K562 (cell line): ENCODE results near the gene TBXAS1. TPM values are rescaled to one million over a fixed set of nuclear protein-coding genes. Genes with fewer than 3 reads are reported as not detected.

Experiments
- ATAC-seq: fragments of 200-7000 bp; cut with Tn5 transposase; 3 replicates; pipeline ENCODE4 v1.9.1; 2020; ENCODE audit warnings: moderate library complexity
- BruUV-seq: library from RNA; stranded (reverse); fragments of 400-500 nt; replicated peaks from 2 replicates; lab custom pipeline; 2021; lab: Mats Ljungman, UMichigan
- CTCF ChIA-PET: fragments of 300-600 bp; formaldehyde crosslinking; extraction: SDS; loops from one replicate; lab custom pipeline; 2021; ENCODE audit warnings: low intra/inter-chr PET ratio; lab: Yijun Ruan, JAX
- POLR2A ChIA-PET: fragments of 300-600, 350-650 bp; sonication (Branson Sonifier 250); formaldehyde crosslinking; extraction: SDS; loops from one replicate; lab custom pipeline; 2021; ENCODE audit warnings: antibody characterized with exemption, inconsistent platforms; lab: Yijun Ruan, JAX
- DNase-seq, 4 experiments: peaks; one replicate each; pipeline versions ENCODE4 v3.0.0 to v3.0.0-alpha.2; 2011 to 2018; ENCODE audit warnings: low spot score in 3 of 4, mixed read lengths in 3 of 4; ENCODE audit errors: extremely low read depth in 1 of 4
- FAIRE-seq: peaks from 2 replicates; lab custom pipeline; 2011; peaks lifted over from hg19 to GRCh38; lab: Jason Lieb, UNC
- H2AFZ ChIP-seq: 2 replicates; pipeline ENCODE4 v1.6.0; 2011; ENCODE audit warnings: low read depth, low read length, control low read depth, inconsistent platforms
- H3K27ac ChIP-seq: fragments of 200-600 bp; 3 replicates; pipeline ENCODE4 v1.8.0; 2011; ENCODE audit warnings: low read depth, mild to moderate bottlenecking, control low read depth, inconsistent platforms, low read length, moderate library complexity, mixed read lengths; ENCODE audit errors: extremely low read depth
- H3K27me3 ChIP-seq, 2 experiments: fragments of 300-600 bp in 1 of 2; 2 replicates in 1 of 2; 3 replicates in 1 of 2; pipeline versions ENCODE4 v1.6.0 to v1.8.0; 2011; ENCODE audit warnings: inconsistent platforms in 2 of 2, low read length in 2 of 2, mild to moderate bottlenecking in 1 of 2, mixed read lengths in 1 of 2, moderate library complexity in 1 of 2; ENCODE audit not compliant: control insufficient read depth in 2 of 2, insufficient read depth in 2 of 2
- H3K36me3 ChIP-seq: fragments of 300-600 bp; 3 replicates; pipeline ENCODE4 v1.8.0; 2011; ENCODE audit warnings: mild to moderate bottlenecking, low read length, inconsistent platforms; ENCODE audit not compliant: control insufficient read depth, insufficient read depth
- H3K4me1 ChIP-seq, 2 experiments: fragments of 200-600 bp in 1 of 2; replicated peaks in 1 of 2; 2 replicates in 1 of 2; 3 replicates in 1 of 2; pipeline versions ENCODE4 v1.5.1 to v1.8.0; 2011; ENCODE audit warnings: inconsistent platforms in 2 of 2, low read length in 2 of 2, mild to moderate bottlenecking in 1 of 2, mixed read lengths in 1 of 2, moderate library complexity in 1 of 2; ENCODE audit not compliant: control insufficient read depth in 2 of 2, insufficient read depth in 2 of 2
- H3K4me2 ChIP-seq: 2 replicates; pipeline ENCODE4 v1.6.1; 2011; ENCODE audit warnings: low read length, control low read depth, inconsistent platforms, mixed read lengths; ENCODE audit not compliant: insufficient read depth
- H3K4me3 ChIP-seq: fragments of 200-600 bp; sonication (generic), shearing (Covaris generic); 2 replicates; pipeline ENCODE4 v1.5.1; 2016; ENCODE audit warnings: control low read depth, inconsistent platforms
- H3K79me2 ChIP-seq: fragments of 200-600 bp; 3 replicates; pipeline ENCODE4 v1.8.0; 2011; ENCODE audit warnings: low read length, inconsistent platforms; ENCODE audit not compliant: control insufficient read depth, insufficient read depth
- H3K9ac ChIP-seq, 2 experiments: 2 replicates each; pipeline versions ENCODE4 v1.6.0 to v1.6.1; 2011; ENCODE audit warnings: low read depth in 2 of 2, low read length in 2 of 2, control low read depth in 1 of 2, inconsistent platforms in 1 of 2, mild to moderate bottlenecking in 1 of 2, mixed read lengths in 1 of 2; ENCODE audit not compliant: insufficient read depth in 1 of 2
- H3K9me1 ChIP-seq: one replicate; pipeline ENCODE4 v1.6.0; 2011; ENCODE audit warnings: inconsistent platforms, mild to moderate bottlenecking, low read length, moderate library complexity; ENCODE audit not compliant: control insufficient read depth, insufficient read depth
- H3K9me3 ChIP-seq: replicated peaks from 2 replicates; pipeline ENCODE4 v1.5.1; 2011; ENCODE audit warnings: low read depth, low read length, inconsistent platforms; ENCODE audit not compliant: control insufficient read depth, insufficient read depth
- H4K20me1 ChIP-seq: replicated peaks from 2 replicates; pipeline ENCODE4 v1.6.1; 2011; ENCODE audit warnings: low read length, inconsistent platforms, mixed read lengths; ENCODE audit not compliant: control insufficient read depth, insufficient read depth
- COPS2 ChIP-seq: fragments of 450-650 bp; conservative IDR thresholded peaks from 2 replicates; pipeline ENCODE4 v1.6.1; 2016; ENCODE audit warnings: mild to moderate bottlenecking, moderate library complexity
- DPF2 ChIP-seq: fragments of 450-650 bp; IDR thresholded peaks from 2 replicates; pipeline ENCODE4 v1.6.1; 2016
- EP400 ChIP-seq: fragments of 450-650 bp; IDR thresholded peaks from 2 replicates; pipeline ENCODE4 v1.6.1; 2017; ENCODE audit warnings: antibody characterized with exemption, mild to moderate bottlenecking, moderate library complexity
- POLR3G ChIP-seq: IDR thresholded peaks from 2 replicates; pipeline ENCODE4 v1.6.1; 2011; ENCODE audit not compliant: insufficient read length, insufficient replicate concordance; ENCODE audit errors: extremely low read depth
- PRPF4 ChIP-seq: fragments of 200-400 bp; formaldehyde crosslinking; IDR thresholded peaks from one replicate; pipeline ENCODE4 v1.6.1; 2017; ENCODE audit warnings: low read length, low read depth, mild to moderate bottlenecking; ENCODE audit not compliant: insufficient read depth, poor library complexity, severe bottlenecking
- RBM22 ChIP-seq: fragments of 200-400 bp; formaldehyde crosslinking; IDR thresholded peaks from 2 replicates; pipeline ENCODE4 v1.6.1; 2018; ENCODE audit warnings: low read length, low read depth; ENCODE audit not compliant: poor library complexity, severe bottlenecking
- RNF2 ChIP-seq: sonication (generic); IDR thresholded peaks from 2 replicates; pipeline ENCODE4 v1.6.1; 2016
- SIN3B ChIP-seq: fragments of 450-650 bp; IDR thresholded peaks from 2 replicates; pipeline ENCODE4 v1.6.1; 2017; ENCODE audit warnings: low read depth, mild to moderate bottlenecking, moderate library complexity
- SMARCA5 ChIP-seq: fragments of 450-650 bp; IDR thresholded peaks from 2 replicates; pipeline ENCODE4 v1.6.1; 2016
- SRSF1 ChIP-seq: fragments of 200-400 bp; formaldehyde crosslinking; IDR thresholded peaks from 2 replicates; pipeline ENCODE4 v1.6.1; 2017; ENCODE audit warnings: mild to moderate bottlenecking, low read depth, low read length, moderate library complexity
- WHSC1 ChIP-seq: IDR thresholded peaks from one replicate; pipeline ENCODE4 v1.6.1; 2012; ENCODE audit warnings: low read length, control low read depth, inconsistent platforms
- ZBTB17 ChIP-seq: fragments of 450-650 bp; formaldehyde crosslinking; IDR thresholded peaks from 2 replicates; pipeline ENCODE4 v1.4.0; 2020; ENCODE audit warnings: mild to moderate bottlenecking
- ZC3H11A ChIP-seq: IDR thresholded peaks from 2 replicates; pipeline ENCODE4 v1.6.1; 2012; ENCODE audit warnings: low read depth, low read length, improper control_type of control experiment
- ZNF134 ChIP-seq: fragments of 250-450 bp; sonication (Bioruptor Pico); conservative IDR thresholded peaks from 2 replicates; pipeline ENCODE4 v1.4.0; 2020
- WGBS: fragments of 100-300 bp; shearing (Covaris generic); methylation state at CpG from one replicate; pipeline ENCODE4 v1.1.6; 2016; ENCODE audit warnings: low coverage, mixed read lengths; ENCODE audit not compliant: insufficient coverage; ENCODE audit errors: missing lambda C conversion rate; 5-methylcytosine and 5-hydroxymethylcytosine counted together
- in situ Hi-C: fragments of 300-500 bp; cut with MboI; formaldehyde crosslinking; loops from 4 replicates; pipeline ENCODE4 v1.15.0; 2018; ENCODE audit warnings: inconsistent platforms, mixed read lengths
- intact Hi-C: fragments of 100-400 bp; cut with micrococcal nuclease; formaldehyde crosslinking; loops from 2 replicates; pipeline ENCODE4 v1.14.2; 2022
- polyA plus RNA-seq, 8 experiments: library from polyadenylated mRNA; depleted of rRNA in 4 of 8; stranded (reverse) in 5 of 8; unstranded in 3 of 8; fragments of >200 nt; fragmentation: Nextera tagmentation in 2 of 8; fragmentation: Illumina TruSeq in 1 of 8; extraction: Ambion mirVana in 2 of 8; extraction: Trizol in 1 of 8; gene quantifications; 2 replicates each; pipeline versions ENCODE4 v1.2.1 to v1.2.3, GENCODE V29; 2011 to 2014; ENCODE audit warnings: inconsistent platforms in 1 of 8, missing spikeins in 1 of 8
- total RNA-seq, 7 experiments: library from RNA; depleted of rRNA in 6 of 7; stranded (reverse); fragments of >200 nt in 6 of 7; fragmentation: Illumina TruSeq in 2 of 7; extraction: Trizol in 2 of 7; gene quantifications; 2 replicates each; pipeline versions ENCODE4 v1.2.1 to v1.2.3, GENCODE V29; 2011 to 2021; ENCODE audit warnings: low replicate concordance in 1 of 7
- TF ChIP-seq, protein P1 (sequence below): fragments of 250-450 bp; sonication (Bioruptor Pico); IDR thresholded peaks from 2 replicates; pipeline ENCODE4 v1.8.0; 2022; ENCODE audit warnings: inconsistent platforms, mild to moderate bottlenecking, moderate library complexity, borderline replicate concordance
- TF ChIP-seq, protein P2 (sequence below): fragments of 450-650 bp; IDR thresholded peaks from 2 replicates; pipeline ENCODE4 v1.6.1; 2018; ENCODE audit not compliant: partially characterized antibody
- TF ChIP-seq, protein P3 (sequence below): sonication (generic); formaldehyde crosslinking; IDR thresholded peaks from 2 replicates; pipeline ENCODE4 v1.8.1; 2023; ENCODE audit warnings: mild to moderate bottlenecking, missing genetic modification reagents

The TBXAS1 gene
- total and polyA plus RNA-seq, 9 of the 15 experiments (the other 6 are each of a cell fraction or from before 2014, with no cell fraction given), result 1.1 to 8.3 (median 1.9) TPM

DNA sequence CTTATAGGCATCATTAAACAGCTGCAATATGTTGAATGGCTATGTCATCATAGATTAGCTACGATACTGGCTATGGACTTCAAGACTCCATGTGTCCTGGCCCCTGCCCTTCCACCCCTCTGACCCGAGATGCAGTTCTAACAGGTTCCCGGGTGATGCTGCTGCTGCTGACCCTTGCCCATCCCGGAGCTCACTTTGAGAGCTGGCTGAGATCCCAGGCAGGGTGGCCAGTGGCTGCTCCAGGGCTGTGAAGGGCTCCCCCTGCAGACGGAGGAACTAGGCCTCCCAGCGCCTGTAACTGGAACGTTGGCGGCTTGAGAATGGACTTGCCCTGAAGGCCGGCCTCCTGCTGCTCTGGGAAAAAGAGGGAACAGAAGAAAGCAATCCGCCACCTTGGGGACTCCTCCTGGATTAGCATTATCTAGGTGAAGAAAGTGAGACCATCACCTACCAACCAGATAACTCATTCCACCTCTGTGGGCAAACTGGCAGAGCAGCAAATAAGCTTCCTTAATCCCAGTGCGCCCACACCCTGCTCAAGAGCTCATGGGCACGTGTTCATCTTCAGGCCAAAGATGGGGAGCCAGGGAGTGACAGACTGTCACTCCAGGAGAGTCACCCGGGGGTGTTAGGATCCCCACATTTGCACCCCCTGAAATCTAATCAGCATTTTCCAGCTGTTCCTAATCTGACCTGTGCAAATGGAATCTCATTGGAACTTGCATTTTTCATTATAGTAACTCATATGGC lies 176.9 kb downstream of the TBXAS1 start:
- Histone ChIP-seq H3K4me3 (no peak overlapping the region), H4K20me1 (0 out of 2 replicates have a peak, but pooled peaks cover 5% of the 10 kb centered on the region), H3K27ac (no peak overlapping the region), H3K4me2 (peak overlapping the region; percentile 33; the same call in 1 of the 2 replicates), H3K27me3 (peaks cover 4 to 21% of the 10 kb centered on the region in 2 experiments; a peak in 3 of 5 replicates), H3K9me1 (no peaks in the 10 kb centered on the region), H3K79me2 (no peaks in the 10 kb centered on the region), H3K9ac (no peak overlapping the region), H3K9me3 (no peaks in the 10 kb centered on the region), H3K36me3 (no peaks in the 10 kb centered on the region), H3K4me1 (peaks cover 10 to 11% of the 10 kb centered on the region in 2 experiments; a peak in 4 of 5 replicates), H2AFZ (peak overlapping the region; percentile 60)
- POLR2A ChIA-PET, result interaction anchor here (0.6 to 1.7 kb wide), 22 partner anchors 9 to 1925 kb away, joined by 3 to 13 read pairs (median 3); partner anchors contain the start of gene PARP12
- no TSS peak for BruUV-seq
- CTCF ChIA-PET, result interaction anchor here (1.6 to 2.0 kb wide), 2 partner anchors 360 to 387 kb away, joined by 5 to 7 read pairs; no protein-coding TSS in a partner anchor
- FAIRE-seq (peak; percentile 70), ATAC-seq (peak; percentile 93), DNase-seq (peak; percentile 79 to 90 (median 84))
- intact Hi-C loops, result loop anchor here (1.0 to 5.0 kb wide), 4 partner anchors 169 to 646 kb away; no protein-coding TSS in a partner anchor
- WGBS, result 16% methylated on average over 13 of the region's 13 CpGs
- in situ Hi-C loops, result no loop called here
- TF ChIP-seq POLR3G, result no peak
- TF ChIP-seq, protein P1, sequence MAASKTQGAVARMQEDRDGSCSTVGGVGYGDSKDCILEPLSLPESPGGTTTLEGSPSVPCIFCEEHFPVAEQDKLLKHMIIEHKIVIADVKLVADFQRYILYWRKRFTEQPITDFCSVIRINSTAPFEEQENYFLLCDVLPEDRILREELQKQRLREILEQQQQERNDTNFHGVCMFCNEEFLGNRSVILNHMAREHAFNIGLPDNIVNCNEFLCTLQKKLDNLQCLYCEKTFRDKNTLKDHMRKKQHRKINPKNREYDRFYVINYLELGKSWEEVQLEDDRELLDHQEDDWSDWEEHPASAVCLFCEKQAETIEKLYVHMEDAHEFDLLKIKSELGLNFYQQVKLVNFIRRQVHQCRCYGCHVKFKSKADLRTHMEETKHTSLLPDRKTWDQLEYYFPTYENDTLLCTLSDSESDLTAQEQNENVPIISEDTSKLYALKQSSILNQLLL (CRISPR knock-in tag), result no peak
- no peak for TF ChIP-seq COPS2
- TF ChIP-seq SIN3B, result no peak
- TF ChIP-seq RNF2, result no peak
- TF ChIP-seq PRPF4, result no peak
- peak; percentile 57; the same call in 1 of the 2 replicates for TF ChIP-seq DPF2
- TF ChIP-seq, protein P2, sequence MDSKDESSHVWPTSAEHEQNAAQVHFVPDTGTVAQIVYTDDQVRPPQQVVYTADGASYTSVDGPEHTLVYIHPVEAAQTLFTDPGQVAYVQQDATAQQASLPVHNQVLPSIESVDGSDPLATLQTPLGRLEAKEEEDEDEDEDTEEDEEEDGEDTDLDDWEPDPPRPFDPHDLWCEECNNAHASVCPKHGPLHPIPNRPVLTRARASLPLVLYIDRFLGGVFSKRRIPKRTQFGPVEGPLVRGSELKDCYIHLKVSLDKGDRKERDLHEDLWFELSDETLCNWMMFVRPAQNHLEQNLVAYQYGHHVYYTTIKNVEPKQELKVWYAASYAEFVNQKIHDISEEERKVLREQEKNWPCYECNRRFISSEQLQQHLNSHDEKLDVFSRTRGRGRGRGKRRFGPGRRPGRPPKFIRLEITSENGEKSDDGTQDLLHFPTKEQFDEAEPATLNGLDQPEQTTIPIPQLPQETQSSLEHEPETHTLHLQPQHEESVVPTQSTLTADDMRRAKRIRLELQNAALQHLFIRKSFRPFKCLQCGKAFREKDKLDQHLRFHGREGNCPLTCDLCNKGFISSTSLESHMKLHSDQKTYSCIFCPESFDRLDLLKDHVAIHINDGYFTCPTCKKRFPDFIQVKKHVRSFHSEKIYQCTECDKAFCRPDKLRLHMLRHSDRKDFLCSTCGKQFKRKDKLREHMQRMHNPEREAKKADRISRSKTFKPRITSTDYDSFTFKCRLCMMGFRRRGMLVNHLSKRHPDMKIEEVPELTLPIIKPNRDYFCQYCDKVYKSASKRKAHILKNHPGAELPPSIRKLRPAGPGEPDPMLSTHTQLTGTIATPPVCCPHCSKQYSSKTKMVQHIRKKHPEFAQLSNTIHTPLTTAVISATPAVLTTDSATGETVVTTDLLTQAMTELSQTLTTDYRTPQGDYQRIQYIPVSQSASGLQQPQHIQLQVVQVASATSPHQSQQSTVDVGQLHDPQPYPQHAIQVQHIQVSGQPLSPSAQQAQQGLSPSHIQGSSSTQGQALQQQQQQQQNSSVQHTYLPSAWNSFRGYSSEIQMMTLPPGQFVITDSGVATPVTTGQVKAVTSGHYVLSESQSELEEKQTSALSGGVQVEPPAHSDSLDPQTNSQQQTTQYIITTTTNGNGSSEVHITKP, result peak; percentile 82
- no peak for TF ChIP-seq RBM22
- TF ChIP-seq WHSC1, result no peak
- TF ChIP-seq EP400, result no peak
- TF ChIP-seq SRSF1, result no peak
- TF ChIP-seq ZC3H11A, result no peak
- TF ChIP-seq ZBTB17 (CRISPR knock-in tag), result no peak
- TF ChIP-seq SMARCA5, result no peak
- TF ChIP-seq, protein P3, sequence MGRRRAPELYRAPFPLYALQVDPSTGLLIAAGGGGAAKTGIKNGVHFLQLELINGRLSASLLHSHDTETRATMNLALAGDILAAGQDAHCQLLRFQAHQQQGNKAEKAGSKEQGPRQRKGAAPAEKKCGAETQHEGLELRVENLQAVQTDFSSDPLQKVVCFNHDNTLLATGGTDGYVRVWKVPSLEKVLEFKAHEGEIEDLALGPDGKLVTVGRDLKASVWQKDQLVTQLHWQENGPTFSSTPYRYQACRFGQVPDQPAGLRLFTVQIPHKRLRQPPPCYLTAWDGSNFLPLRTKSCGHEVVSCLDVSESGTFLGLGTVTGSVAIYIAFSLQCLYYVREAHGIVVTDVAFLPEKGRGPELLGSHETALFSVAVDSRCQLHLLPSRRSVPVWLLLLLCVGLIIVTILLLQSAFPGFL, result no peak
- no peak for TF ChIP-seq ZNF134 (CRISPR knock-in tag)
